Heart right ventricle (tissue), 16 donors: ENCODE measurements around the gene NLRP12. TPM values are rescaled to one million over a fixed set of nuclear protein-coding genes. Genes with fewer than 3 reads are reported as not detected.
"Not testable (repeated sequence)": the region's sequence is repeated elsewhere in the genome, so short reads cannot be mapped to it uniquely, and the experiment has no call there.

Experiments
- ATAC-seq, 8 donors: fragments of 200-7000 bp; cut with Tn5 transposase; one replicate each; pipeline ENCODE4 v1.9.1; 2020; ENCODE audit warnings: mild to moderate bottlenecking in 8 of 8, moderate library complexity in 8 of 8, moderate number of reproducible peaks in 1 of 8
- DNase-seq, 2 donors: peaks; one replicate each; pipeline ENCODE4 v3.0.0-alpha.2; 2020
- H3K27ac ChIP-seq, 10 donors: fragments of 200-600 bp; sonication (generic) in 2 of 10; one replicate each; pipeline versions ENCODE4 v1.5.0 to v1.8.0; 2020 to 2022; ENCODE audit warnings: mild to moderate bottlenecking in 3 of 10
- H3K27me3 ChIP-seq, 7 donors: fragments of 200-600 bp; one replicate each; pipeline ENCODE4 v1.8.0; 2021 to 2022; ENCODE audit warnings: mild to moderate bottlenecking in 2 of 7
- H3K36me3 ChIP-seq, 9 donors: fragments of 200-600 bp; sonication (generic) in 1 of 9; one replicate each; pipeline versions ENCODE4 v1.5.0 to v1.8.0; 2020 to 2022; ENCODE audit warnings: mild to moderate bottlenecking in 2 of 9
- H3K4me1 ChIP-seq, 9 donors: fragments of 200-600 bp; sonication (generic) in 1 of 9; one replicate each; pipeline versions ENCODE4 v1.5.0 to v1.8.0; 2020 to 2022; ENCODE audit warnings: mild to moderate bottlenecking in 4 of 9
- H3K4me3 ChIP-seq, 10 donors: fragments of 200-600 bp; sonication (generic) in 2 of 10; one replicate each; pipeline versions ENCODE4 v1.5.0 to v1.8.0; 2020 to 2022; ENCODE audit warnings: mild to moderate bottlenecking in 7 of 10, moderate library complexity in 2 of 10
- H3K9me3 ChIP-seq, 11 donors: fragments of 200-600 bp in 10 of 11; sonication (generic) in 2 of 11; one replicate each; pipeline versions ENCODE4 v1.5.0 to v1.8.0; 2013 to 2022; ENCODE audit warnings: mild to moderate bottlenecking in 2 of 11, control low read depth in 1 of 11, moderate library complexity in 1 of 11
- WGBS, 2 donors: extraction: QIAGEN DNeasy Blood & Tissue Kit; methylation state at CpG; one replicate each; pipeline ENCODE4 v1.1.7; 2013; ENCODE audit warnings: inconsistent platforms in 1 of 2; 5-methylcytosine and 5-hydroxymethylcytosine counted together
- intact Hi-C, 10 donors: fragments of 100-400 bp; cut with DNase I; formaldehyde crosslinking; loops; one replicate each; pipeline versions ENCODE4 v1.11.1 to v1.14.2; 2022
- polyA plus RNA-seq, 2 donors: library from polyadenylated mRNA; stranded (reverse); fragments of 200-250 nt; gene quantifications; one replicate each; pipeline ENCODE4 v1.2.3, GENCODE V29; 2013
- total RNA-seq, 10 donors: library from RNA; stranded (reverse); fragmentation: NEBNext Ultra II Directional in 3 of 10; extraction: Animal tissue kit (Norgen Biotek cat#: 25700) in 3 of 10; gene quantifications; one replicate each; pipeline versions ENCODE4 v1.2.1 to v1.2.4, GENCODE V29; 2021 to 2023
- TF ChIP-seq, protein P1 (sequence below), 9 donors: fragments of 200-600 bp; sonication (generic) in 2 of 9; IDR thresholded peaks; one replicate each; pipeline versions ENCODE4 v1.5.0 to v1.8.0; 2021 to 2022; ENCODE audit warnings: antibody characterized with exemption in 9 of 9, mild to moderate bottlenecking in 5 of 9, moderate library complexity in 1 of 9
- donor health status: Arrhythmogenic right ventricular cardiomyopathy.
- donor health status: ischemic (EF 13 %, LVEDD 7.1; RV severe dilation, severe dysfunction).
- donor health status: healthy with polysubstance abuse.
- donor health status: DM: no; HTN: yes; CAD: no.
- donor health status: DM: no; HTN: no; CAD: no.
- donor health status: ischemic (EF 25% LVEDD 6.9; RV normal size, moderate dysfunction).
- donor health status: ischemic (EF 25% LVEDD 5.7; RV mildly dilated, moderate dysfunction).
- donor health status: healthy.
- donor health status: DM: yes; HTN: yes; CAD: no.
- donor health status: Ischemic cardiomyopathy.
- donor health status: ischemic (EF 35%, LVEDD 5.7; RV mildly dilated, moderate dysfunction).
- donor health status: nonischemic (EF 11% LVEDD 7.7; RV severe dilation, severe dysfunction).
- donor health status: DM: yes; HTN: yes; CAD: no.
- donor health status: PGD.
- donor health status: ischemic (EF 29% LVEDD 5.4; RV normal size, mild dysfunction).
- donor health status: nonischemic (EF 23%, LVEDD 6.1; RV moderate dilation, normal function).

Gene NLRP12
- total and polyA plus RNA-seq, 12 donors: 0.07 to 1.0 (median 0.27) TPM; not detected in 1

DNA sequence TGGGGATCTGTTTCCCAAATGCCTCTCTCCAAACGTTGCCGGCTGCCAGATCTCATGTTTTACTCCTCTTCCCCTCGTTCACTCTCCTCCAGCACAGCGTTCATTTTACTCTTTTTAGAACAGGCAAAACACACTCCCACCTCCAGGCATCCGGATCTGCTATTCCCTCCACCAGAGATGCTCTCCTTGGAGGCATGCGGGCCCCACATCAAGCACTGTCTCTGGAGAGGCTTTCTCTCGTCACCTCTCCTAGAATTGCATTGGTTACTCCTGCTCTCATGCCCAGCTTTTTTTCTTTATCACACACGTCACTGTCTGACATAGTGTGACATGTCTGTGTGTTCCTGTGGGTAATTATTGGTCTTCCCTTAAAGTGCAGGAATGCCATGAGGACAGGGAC lies 23.4 kb upstream of the NLRP12 start:
- no peak overlapping the region for H3K4me3 ChIP-seq
- DNase-seq: no peak
- no peak overlapping the region for H3K27ac ChIP-seq
- ATAC-seq: no peak
- peaks cover 0 to 6% (median 0%) of the 10 kb centered on the region in 7 donors for H3K27me3 ChIP-seq
- WGBS, 2 donors: 20 to 29% methylated on average over 8 of the region's 8 CpGs
- no peaks in the 10 kb centered on the region for H3K36me3 ChIP-seq
- intact Hi-C loops: loop anchor here in 2 of 10 donors (10.0 kb wide), 1 partner anchor 57 kb away; the partner anchor contains the start of gene CACNG7 (in 2 of the 2)
- H3K9me3 ChIP-seq: no peaks in the 10 kb centered on the region
- peaks cover 0 to 55% (median 6%) of the 10 kb centered on the region in 9 donors for H3K4me1 ChIP-seq
- TF ChIP-seq, protein P1, sequence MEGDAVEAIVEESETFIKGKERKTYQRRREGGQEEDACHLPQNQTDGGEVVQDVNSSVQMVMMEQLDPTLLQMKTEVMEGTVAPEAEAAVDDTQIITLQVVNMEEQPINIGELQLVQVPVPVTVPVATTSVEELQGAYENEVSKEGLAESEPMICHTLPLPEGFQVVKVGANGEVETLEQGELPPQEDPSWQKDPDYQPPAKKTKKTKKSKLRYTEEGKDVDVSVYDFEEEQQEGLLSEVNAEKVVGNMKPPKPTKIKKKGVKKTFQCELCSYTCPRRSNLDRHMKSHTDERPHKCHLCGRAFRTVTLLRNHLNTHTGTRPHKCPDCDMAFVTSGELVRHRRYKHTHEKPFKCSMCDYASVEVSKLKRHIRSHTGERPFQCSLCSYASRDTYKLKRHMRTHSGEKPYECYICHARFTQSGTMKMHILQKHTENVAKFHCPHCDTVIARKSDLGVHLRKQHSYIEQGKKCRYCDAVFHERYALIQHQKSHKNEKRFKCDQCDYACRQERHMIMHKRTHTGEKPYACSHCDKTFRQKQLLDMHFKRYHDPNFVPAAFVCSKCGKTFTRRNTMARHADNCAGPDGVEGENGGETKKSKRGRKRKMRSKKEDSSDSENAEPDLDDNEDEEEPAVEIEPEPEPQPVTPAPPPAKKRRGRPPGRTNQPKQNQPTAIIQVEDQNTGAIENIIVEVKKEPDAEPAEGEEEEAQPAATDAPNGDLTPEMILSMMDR (IDR thresholded peaks at IDR 0.05): no peak

DNA sequence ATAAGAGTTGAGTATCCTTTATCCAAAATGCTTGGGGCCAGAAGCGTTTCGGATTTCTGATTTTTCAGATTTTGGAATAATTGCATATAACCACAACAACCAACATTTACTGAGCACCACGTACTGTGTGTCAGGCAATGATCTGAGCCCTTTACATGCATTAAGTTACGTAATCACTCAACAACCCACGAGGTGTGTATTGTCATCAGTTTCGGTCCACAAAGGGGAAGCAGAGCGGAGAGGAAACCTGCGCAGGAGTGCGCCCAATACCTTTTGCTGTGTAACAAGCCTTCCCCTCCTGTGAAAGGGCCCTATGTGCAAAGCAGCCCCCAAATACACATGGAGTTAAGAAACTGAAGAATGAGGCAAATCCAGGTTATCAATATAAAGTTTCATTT lies 20.7 kb upstream of the NLRP12 start:
- no peaks in the 10 kb centered on the region for H3K9me3 ChIP-seq
- intact Hi-C loops: loop anchor here in 9 of 10 donors (1.0 to 10.0 kb wide), 6 partner anchors 37 to 184 kb away; partner anchors contain the start of genes CACNG7 (in 2 of the 9) and PRKCG (in 2 of the 9)
- no peak overlapping the region for H3K4me3 ChIP-seq
- no peak overlapping the region for H3K27ac ChIP-seq
- TF ChIP-seq, protein P1 (IDR thresholded peaks at IDR 0.05): no peak
- no peak for DNase-seq
- WGBS, 2 donors: 90 to 91% methylated on average over 9 of the region's 9 CpGs
- peaks cover 4 to 49% (median 6%) of the 10 kb centered on the region in 9 donors for H3K4me1 ChIP-seq
- no peak for ATAC-seq
- no peaks in the 10 kb centered on the region for H3K36me3 ChIP-seq
- peaks cover 0 to 6% (median 0%) of the 10 kb centered on the region in 7 donors for H3K27me3 ChIP-seq

DNA sequence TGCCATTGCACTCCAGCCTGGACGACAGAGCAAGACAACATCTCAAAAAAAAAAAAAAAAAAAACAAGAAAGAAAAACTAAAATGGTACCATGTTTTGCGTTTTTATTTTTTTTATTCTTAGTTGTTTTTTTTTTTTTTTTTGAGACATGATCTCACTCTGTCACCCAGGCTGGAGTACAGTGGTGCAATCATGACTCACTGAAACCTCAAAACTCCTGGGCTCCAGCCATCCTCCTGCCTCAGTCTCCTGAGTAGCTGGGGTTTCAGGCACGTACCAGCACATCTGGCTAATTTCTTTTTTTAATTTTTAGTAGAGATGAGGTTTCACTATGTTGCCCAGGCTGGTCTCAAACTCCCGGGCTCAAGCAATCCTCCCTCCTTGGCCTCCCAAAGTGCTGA lies 16.8 kb upstream of the NLRP12 start:
- Histone ChIP-seq H3K4me1 (peaks cover 0 to 36% (median 6%) of the 10 kb centered on the region in 9 donors), H3K27ac (peak overlapping the region in 1 of 10 donors; percentile 7), H3K27me3 (peaks cover 0 to 14% (median 4%) of the 10 kb centered on the region in 7 donors)
- WGBS, 2 donors: 82% methylated on average over 4 of the region's 4 CpGs
- not testable (repeated sequence) for H3K9me3 ChIP-seq, H3K4me3 ChIP-seq, DNase-seq, H3K36me3 ChIP-seq, ATAC-seq
- intact Hi-C loops: loop anchor here in 8 of 10 donors (1.0 to 10.0 kb wide), 5 partner anchors 41 to 186 kb away; partner anchors contain the start of genes CACNG7 (in 2 of the 8) and PRKCG (in 2 of the 8)

DNA sequence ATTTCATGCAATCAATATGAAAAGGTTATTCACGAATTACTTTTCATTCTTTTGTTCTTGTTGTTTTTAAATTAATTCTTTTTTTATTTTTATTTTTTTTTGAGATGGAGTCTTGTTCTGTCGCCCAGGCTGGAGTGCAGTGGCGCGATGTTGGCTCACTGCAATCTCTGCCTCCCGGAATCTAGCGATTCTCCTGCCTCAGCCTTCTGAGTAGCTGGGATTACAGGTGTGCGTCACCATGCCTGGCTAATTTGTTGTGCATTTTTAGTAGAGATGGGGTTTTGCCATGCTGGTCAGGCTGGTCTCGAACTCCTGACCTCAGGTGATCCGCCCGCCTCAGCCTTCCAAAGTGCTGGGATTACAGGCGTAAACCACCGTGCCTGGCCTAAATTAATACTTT lies 16.1 kb upstream of the NLRP12 start:
- 97 to 98% methylated on average over 12 of the region's 12 CpGs for WGBS, 2 donors
- peaks cover 0 to 14% (median 4%) of the 10 kb centered on the region in 7 donors for H3K27me3 ChIP-seq
- intact Hi-C loops: loop anchor here in 8 of 10 donors (5.0 to 10.0 kb wide), 4 partner anchors 42 to 187 kb away; partner anchors contain the start of genes CACNG7 (in 2 of the 8) and PRKCG (in 2 of the 8)

DNA sequence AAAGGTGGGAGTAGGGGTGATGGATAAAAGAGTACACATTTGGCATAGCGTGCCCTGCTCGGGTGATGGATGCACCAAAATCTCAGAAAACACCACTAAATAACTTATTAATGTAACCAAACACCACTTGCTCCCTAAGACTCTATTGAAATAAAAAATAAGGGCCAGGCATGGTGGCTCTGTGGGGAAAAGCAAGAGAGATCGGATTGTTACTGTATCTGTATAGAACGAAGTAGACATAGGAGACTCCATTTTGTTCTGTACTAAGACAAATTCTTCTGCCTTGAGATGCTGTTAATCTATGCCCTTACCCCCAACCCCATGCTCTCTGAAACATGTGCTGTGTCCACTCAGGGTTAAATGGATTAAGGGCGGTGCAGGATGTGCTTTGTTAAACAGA lies 14.3 kb upstream of the NLRP12 start:
- Histone ChIP-seq H3K27me3 (peaks cover 0 to 14% (median 4%) of the 10 kb centered on the region in 7 donors), H3K4me1 (peaks cover 0 to 26% (median 6%) of the 10 kb centered on the region in 9 donors)
- H3K27ac ChIP-seq, ATAC-seq, H3K9me3 ChIP-seq, intact Hi-C loops, DNase-seq, H3K36me3 ChIP-seq, H3K4me3 ChIP-seq: not testable (repeated sequence)
- WGBS, 2 donors: 73 to 76% methylated on average over 5 of the region's 5 CpGs

More for the DNA sequence above, 16.1 kb upstream of the NLRP12 start:
- peaks cover 0 to 35% (median 6%) of the 10 kb centered on the region in 9 donors for H3K4me1 ChIP-seq
- not testable (repeated sequence) for DNase-seq, H3K36me3 ChIP-seq, ATAC-seq, H3K9me3 ChIP-seq, H3K4me3 ChIP-seq, H3K27ac ChIP-seq

DNA sequence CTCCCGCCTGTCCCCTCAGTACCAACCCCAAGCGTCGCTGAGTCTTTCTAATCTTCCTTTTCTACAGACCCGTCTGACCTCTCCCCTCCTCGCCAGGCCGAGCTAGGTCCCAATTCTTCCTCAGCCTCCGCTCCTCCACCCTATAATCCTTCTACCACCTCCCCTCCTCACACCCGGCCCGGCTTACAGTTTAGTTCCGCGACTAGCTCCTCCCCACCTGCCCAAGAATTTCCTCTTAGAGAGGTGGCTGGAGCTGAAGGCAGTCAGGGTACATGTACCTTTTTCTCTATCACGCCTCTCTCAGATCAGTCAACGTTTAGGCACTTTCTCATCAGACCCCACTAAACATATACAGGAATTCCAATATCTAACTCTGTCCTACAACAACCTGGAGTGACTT lies 8.7 kb upstream of the NLRP12 start:
- ATAC-seq, H3K36me3 ChIP-seq, H3K27ac ChIP-seq, H3K4me3 ChIP-seq, H3K9me3 ChIP-seq, DNase-seq, intact Hi-C loops: not testable (repeated sequence)
- Histone ChIP-seq H3K4me1 (peaks cover 0 to 21% (median 0%) of the 10 kb centered on the region in 9 donors), H3K27me3 (peaks cover 0 to 34% (median 9%) of the 10 kb centered on the region in 7 donors)
- WGBS, 2 donors: 17 to 20% methylated on average over 9 of the region's 13 CpGs
